Measurements from ENCODE around the gene SH3RF1.

Gene SH3RF1

DNA sequence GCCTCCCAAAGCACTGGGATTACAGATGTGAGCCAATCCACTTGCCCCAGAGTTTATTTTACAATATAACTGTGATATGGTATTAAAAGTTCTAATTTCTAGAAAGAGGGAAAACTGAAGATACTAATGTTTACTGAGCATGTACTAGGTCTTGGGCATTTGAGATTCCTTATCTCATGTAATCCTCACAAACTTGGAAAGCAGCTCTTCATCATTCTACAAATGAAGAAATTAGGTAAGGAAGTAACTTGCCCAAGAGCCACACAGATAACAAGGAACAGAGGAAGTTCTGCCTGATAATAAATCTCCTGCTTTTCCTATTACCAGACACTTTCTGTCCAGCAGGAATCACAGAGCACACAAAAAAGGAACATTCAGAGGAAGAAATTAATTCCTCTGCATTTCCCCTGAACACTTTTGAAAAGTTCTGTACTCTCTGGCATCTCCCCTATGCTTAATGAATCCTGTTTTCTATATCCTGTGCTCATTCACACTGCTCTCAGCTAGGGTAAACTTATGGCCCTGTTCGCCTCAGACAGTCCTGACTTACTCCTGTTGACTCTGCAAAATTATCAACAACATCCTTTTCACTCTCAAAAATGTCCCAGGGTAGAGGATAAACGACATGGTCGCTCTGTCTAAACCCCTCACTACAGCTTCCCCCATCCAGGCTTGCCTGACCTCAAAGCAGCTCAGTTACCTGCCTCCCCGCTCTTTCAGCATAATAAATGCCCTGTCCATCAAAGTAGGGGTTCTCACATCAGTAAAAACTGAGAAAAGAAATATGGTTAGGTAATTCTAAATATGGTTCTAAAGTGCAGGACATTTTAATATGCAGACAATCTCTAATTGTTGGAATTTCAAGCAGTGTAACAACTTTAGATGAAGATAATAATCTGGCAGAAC lies 13.6 kb downstream of the SH3RF1 start:
- Histone ChIP-seq H3K4me1 (ENCODE audit: control insufficient read depth in 2 of 2, insufficient read depth in 1 of 2, low read depth in 1 of 2, low read length in 2 of 2) (peaks cover 12 to 26% of the 10 kb centered on the region in 2 donors), H3K23ac (ENCODE audit: low read depth, low read length, poor library complexity) (no peak overlapping the region), H3K14ac (ENCODE audit: low read length) (no peak overlapping the region), H3K9me3 (replicated peaks in 1 of 2; ENCODE audit: control insufficient read depth in 2 of 2, insufficient read depth in 1 of 2, low read depth in 1 of 2, low read length in 2 of 2) (peaks cover 0 to 13% of the 10 kb centered on the region in 2 donors), H2BK12ac (ENCODE audit: low read length) (no peak overlapping the region), H3K18ac (ENCODE audit: low read length) (no peak overlapping the region), H3K4ac (ENCODE audit: low read length) (no peak overlapping the region), H2BK15ac (ENCODE audit: low read length) (no peak overlapping the region), H2BK120ac (ENCODE audit: low read depth, low read length) (no peak overlapping the region), H2BK5ac (ENCODE audit: low read length) (no peak overlapping the region), H4K91ac (ENCODE audit: low read depth, low read length, poor library complexity) (no peak overlapping the region), H3K4me2 (ENCODE audit: insufficient read depth, low read length, poor library complexity, severe bottlenecking) (no peak overlapping the region), H3K27ac (replicated peaks; ENCODE audit: low read length) (no peak overlapping the region), H3K27me3 (ENCODE audit: control insufficient read depth in 3 of 3, insufficient read depth in 3 of 3, low read depth in 1 of 3, low read length in 3 of 3) (no peaks in the 10 kb centered on the region), H4K8ac (ENCODE audit: low read depth, low read length) (no peak overlapping the region), H3K36me3 (replicated peaks in 1 of 2; ENCODE audit: control insufficient read depth in 2 of 2, insufficient read depth in 2 of 2, low read length in 2 of 2) (peaks cover 0 to 25% of the 10 kb centered on the region in 2 donors), H3K79me1 (ENCODE audit: low read depth, low read length) (no peaks in the 10 kb centered on the region), H2AK5ac (ENCODE audit: low read depth, low read length) (no peak overlapping the region), H3K4me3 (ENCODE audit: low read length in 2 of 2) (no peak overlapping the region), H2AFZ (ENCODE audit: low read length) (no peak overlapping the region), H3K9ac (ENCODE audit: low read depth, low read length, poor library complexity) (no peak overlapping the region)
- WGBS, 2 donors (ENCODE audit: extremely low coverage in 2 of 2, insufficient read length in 2 of 2, insufficient replicate concordance in 1 of 2) = no CpG with 5 or more reads among the region's 4 CpGs
- no peak for DNase-seq (ENCODE audit: low spot score)

DNA sequence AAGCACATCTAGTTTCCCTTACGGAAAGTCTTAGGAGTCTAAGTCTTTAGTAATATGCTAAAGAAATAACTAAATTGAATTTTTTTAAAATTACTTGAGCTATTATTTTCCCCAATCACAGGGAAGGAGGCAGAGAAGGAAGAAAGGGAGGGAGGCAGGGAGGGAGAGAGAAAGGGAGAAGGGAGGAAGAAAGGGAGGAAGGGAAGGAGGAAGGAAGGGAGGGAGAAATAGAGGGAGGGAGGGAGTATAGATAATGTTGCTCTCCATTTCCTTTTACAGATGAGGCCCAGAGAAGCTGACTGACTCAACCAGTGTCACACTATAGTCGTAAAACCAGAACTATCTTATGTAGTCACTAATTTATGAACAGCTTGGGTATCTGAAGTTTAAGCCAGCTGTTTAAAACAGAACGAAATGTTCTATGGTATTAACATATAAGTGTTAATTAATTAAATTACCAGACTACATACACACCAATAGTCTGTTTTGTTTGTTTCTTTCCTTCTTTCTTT lies 14.6 kb downstream of the SH3RF1 start:
- Histone ChIP-seq H2BK120ac (ENCODE audit: low read depth, low read length) (no peak overlapping the region), H2BK5ac (ENCODE audit: low read length) (no peak overlapping the region), H3K4me2 (ENCODE audit: insufficient read depth, low read length, poor library complexity, severe bottlenecking) (no peak overlapping the region), H3K9ac (ENCODE audit: low read depth, low read length, poor library complexity) (no peak overlapping the region), H3K79me1 (ENCODE audit: low read depth, low read length) (no peaks in the 10 kb centered on the region), H2AK5ac (ENCODE audit: low read depth, low read length) (no peak overlapping the region), H3K27me3 (ENCODE audit: control insufficient read depth in 3 of 3, insufficient read depth in 3 of 3, low read depth in 1 of 3, low read length in 3 of 3) (no peaks in the 10 kb centered on the region), H2BK15ac (ENCODE audit: low read length) (no peak overlapping the region), H3K4me3 (ENCODE audit: low read length in 2 of 2) (no peak overlapping the region), H2AFZ (ENCODE audit: low read length) (no peak overlapping the region), H3K23ac (ENCODE audit: low read depth, low read length, poor library complexity) (no peak overlapping the region), H3K27ac (replicated peaks; ENCODE audit: low read length) (no peak overlapping the region), H2BK12ac (ENCODE audit: low read length) (no peak overlapping the region), H3K4me1 (ENCODE audit: control insufficient read depth in 2 of 2, insufficient read depth in 1 of 2, low read depth in 1 of 2, low read length in 2 of 2) (peaks cover 14 to 30% of the 10 kb centered on the region in 2 donors), H3K9me3 (replicated peaks in 1 of 2; ENCODE audit: control insufficient read depth in 2 of 2, insufficient read depth in 1 of 2, low read depth in 1 of 2, low read length in 2 of 2) (peaks cover 0 to 13% of the 10 kb centered on the region in 2 donors), H3K14ac (ENCODE audit: low read length) (no peak overlapping the region), H4K8ac (ENCODE audit: low read depth, low read length) (no peak overlapping the region), H4K91ac (ENCODE audit: low read depth, low read length, poor library complexity) (no peak overlapping the region), H3K18ac (ENCODE audit: low read length) (no peak overlapping the region), H3K4ac (ENCODE audit: low read length) (no peak overlapping the region), H3K36me3 (replicated peaks in 1 of 2; ENCODE audit: control insufficient read depth in 2 of 2, insufficient read depth in 2 of 2, low read length in 2 of 2) (peaks cover 0 to 24% of the 10 kb centered on the region in 2 donors)
- DNase-seq (ENCODE audit: low spot score) = no peak
- no CpG with 5 or more reads among the region's 3 CpGs for WGBS, 2 donors (ENCODE audit: extremely low coverage in 2 of 2, insufficient read length in 2 of 2, insufficient replicate concordance in 1 of 2)

DNA sequence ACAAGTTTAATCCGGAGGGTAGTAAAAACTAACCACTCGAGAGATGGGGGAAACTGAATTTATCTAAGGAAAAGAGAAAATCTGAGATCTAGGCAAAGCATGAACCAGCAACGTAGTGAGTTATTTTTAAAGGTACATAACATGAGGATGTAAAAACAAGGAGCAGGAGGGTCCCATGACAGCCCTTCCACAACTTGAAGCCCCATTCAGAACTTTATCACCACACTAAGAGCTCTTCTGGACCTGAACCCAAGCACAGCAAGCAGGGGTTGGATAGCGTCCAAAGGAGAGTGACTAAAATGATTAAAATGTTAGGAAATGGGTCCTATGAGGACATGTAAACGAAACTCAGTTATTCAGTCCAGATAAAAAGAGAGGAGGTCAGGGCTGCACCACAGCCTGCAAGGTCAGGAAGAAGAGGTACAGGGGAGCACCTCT lies 16.2 kb downstream of the SH3RF1 start:
- DNase-seq (ENCODE audit: low spot score) = no peak
- H3K9me3 ChIP-seq (replicated peaks in 1 of 2; ENCODE audit: control insufficient read depth in 2 of 2, insufficient read depth in 1 of 2, low read depth in 1 of 2, low read length in 2 of 2) = peaks cover 0 to 5% of the 10 kb centered on the region in 2 donors
- no peak overlapping the region for H2AFZ ChIP-seq (ENCODE audit: low read length)
- no peak overlapping the region for H4K8ac ChIP-seq (ENCODE audit: low read depth, low read length)
- no peak overlapping the region for H3K4me2 ChIP-seq (ENCODE audit: insufficient read depth, low read length, poor library complexity, severe bottlenecking)
- no peak overlapping the region for H3K18ac ChIP-seq (ENCODE audit: low read length)
- H3K23ac ChIP-seq (ENCODE audit: low read depth, low read length, poor library complexity) = no peak overlapping the region
- H2BK12ac ChIP-seq (ENCODE audit: low read length) = no peak overlapping the region
- no peak overlapping the region for H2BK5ac ChIP-seq (ENCODE audit: low read length)
- H3K4me3 ChIP-seq (ENCODE audit: low read length in 2 of 2) = no peak overlapping the region
- no peak overlapping the region for H2AK5ac ChIP-seq (ENCODE audit: low read depth, low read length)
- H3K9ac ChIP-seq (ENCODE audit: low read depth, low read length, poor library complexity) = no peak overlapping the region
- H4K91ac ChIP-seq (ENCODE audit: low read depth, low read length, poor library complexity) = no peak overlapping the region
- H2BK120ac ChIP-seq (ENCODE audit: low read depth, low read length) = no peak overlapping the region
- H3K14ac ChIP-seq (ENCODE audit: low read length) = no peak overlapping the region
- peaks cover 12 to 28% of the 10 kb centered on the region in 2 donors for H3K4me1 ChIP-seq (ENCODE audit: control insufficient read depth in 2 of 2, insufficient read depth in 1 of 2, low read depth in 1 of 2, low read length in 2 of 2)
- no CpG with 5 or more reads among the region's 5 CpGs for WGBS, 2 donors (ENCODE audit: extremely low coverage in 2 of 2, insufficient read length in 2 of 2, insufficient replicate concordance in 1 of 2)
- H3K79me1 ChIP-seq (ENCODE audit: low read depth, low read length) = no peaks in the 10 kb centered on the region
- no peak overlapping the region for H2BK15ac ChIP-seq (ENCODE audit: low read length)
- peaks cover 0 to 24% of the 10 kb centered on the region in 2 donors for H3K36me3 ChIP-seq (replicated peaks in 1 of 2; ENCODE audit: control insufficient read depth in 2 of 2, insufficient read depth in 2 of 2, low read length in 2 of 2)
- no peak overlapping the region for H3K4ac ChIP-seq (ENCODE audit: low read length)
- no peak overlapping the region for H3K27ac ChIP-seq (replicated peaks; ENCODE audit: low read length)
- no peaks in the 10 kb centered on the region for H3K27me3 ChIP-seq (ENCODE audit: control insufficient read depth in 3 of 3, insufficient read depth in 3 of 3, low read depth in 1 of 3, low read length in 3 of 3)

DNA sequence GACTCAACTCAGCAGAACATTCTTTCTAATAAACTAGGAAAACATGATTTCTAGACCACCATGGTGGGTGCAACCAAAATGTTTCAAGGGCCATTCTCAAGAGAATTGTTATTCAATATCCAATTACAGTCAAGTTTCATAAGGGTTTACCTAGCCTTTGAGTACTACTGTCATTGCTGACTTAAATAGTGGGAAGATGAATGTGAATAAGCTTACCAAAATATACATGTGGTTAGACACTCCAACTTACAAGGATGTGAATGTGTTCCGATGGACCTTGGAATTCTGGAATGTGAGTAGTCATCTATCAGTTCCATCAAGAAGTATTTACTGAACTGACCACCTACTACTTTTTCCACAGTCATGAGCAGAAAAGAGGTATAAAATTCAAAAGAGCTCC lies 16.9 kb downstream of the SH3RF1 start:
- H3K4me2 ChIP-seq (ENCODE audit: insufficient read depth, low read length, poor library complexity, severe bottlenecking) = no peak overlapping the region
- H3K27me3 ChIP-seq (ENCODE audit: control insufficient read depth in 3 of 3, insufficient read depth in 3 of 3, low read depth in 1 of 3, low read length in 3 of 3) = no peaks in the 10 kb centered on the region
- WGBS, 2 donors (ENCODE audit: extremely low coverage in 2 of 2, insufficient read length in 2 of 2, insufficient replicate concordance in 1 of 2) = no CpG with 5 or more reads among the region's 1 CpG

More for the DNA sequence above, 16.9 kb downstream of the SH3RF1 start:
- Histone ChIP-seq H3K4me3 (ENCODE audit: low read length in 2 of 2) (no peak overlapping the region), H3K9me3 (replicated peaks in 1 of 2; ENCODE audit: control insufficient read depth in 2 of 2, insufficient read depth in 1 of 2, low read depth in 1 of 2, low read length in 2 of 2) (peaks cover 0 to 5% of the 10 kb centered on the region in 2 donors), H2BK5ac (ENCODE audit: low read length) (no peak overlapping the region), H3K9ac (ENCODE audit: low read depth, low read length, poor library complexity) (no peak overlapping the region), H3K18ac (ENCODE audit: low read length) (no peak overlapping the region), H3K4ac (ENCODE audit: low read length) (no peak overlapping the region), H4K91ac (ENCODE audit: low read depth, low read length, poor library complexity) (no peak overlapping the region), H3K14ac (ENCODE audit: low read length) (no peak overlapping the region), H3K36me3 (replicated peaks in 1 of 2; ENCODE audit: control insufficient read depth in 2 of 2, insufficient read depth in 2 of 2, low read length in 2 of 2) (peaks cover 0 to 21% of the 10 kb centered on the region in 2 donors), H3K4me1 (ENCODE audit: control insufficient read depth in 2 of 2, insufficient read depth in 1 of 2, low read depth in 1 of 2, low read length in 2 of 2) (peaks cover 12 to 28% of the 10 kb centered on the region in 2 donors), H3K79me1 (ENCODE audit: low read depth, low read length) (no peaks in the 10 kb centered on the region), H3K27ac (replicated peaks; ENCODE audit: low read length) (no peak overlapping the region), H3K23ac (ENCODE audit: low read depth, low read length, poor library complexity) (no peak overlapping the region), H2AFZ (ENCODE audit: low read length) (no peak overlapping the region), H2BK120ac (ENCODE audit: low read depth, low read length) (no peak overlapping the region), H2BK15ac (ENCODE audit: low read length) (no peak overlapping the region), H4K8ac (ENCODE audit: low read depth, low read length) (no peak overlapping the region), H2BK12ac (ENCODE audit: low read length) (no peak overlapping the region), H2AK5ac (ENCODE audit: low read depth, low read length) (no peak overlapping the region)
- no peak for DNase-seq (ENCODE audit: low spot score)
